Adrenal gland (tissue), 12 donors: Measurements from ENCODE around the gene CDK15. TPM values are rescaled to one million over a fixed set of nuclear protein-coding genes. Genes with fewer than 3 reads are reported as not detected.

Experiments used
- DNase-seq, 7 donors: peaks; one replicate each; pipeline ENCODE4 v3.0.0-alpha.2; 2019 to 2020
- H3K27ac ChIP-seq, 5 donors: fragments of 200-600 bp; sonication (generic) in 4 of 5; 1 replicate in 3 of 5; 2 replicates in 2 of 5; pipeline versions ENCODE4 v1.5.1 to v1.8.0; 2016 to 2020; ENCODE audit warnings: mild to moderate bottlenecking in 1 of 5
- H3K27me3 ChIP-seq: fragments of 200-600 bp; 2 replicates; pipeline ENCODE4 v1.8.0; 2021
- H3K36me3 ChIP-seq, 2 donors: fragments of 200-600 bp; replicated peaks in 1 of 2; 1 replicate in 1 of 2; 2 replicates in 1 of 2; pipeline versions ENCODE4 v1.5.1 to v1.8.0; 2018 to 2022
- H3K4me1 ChIP-seq, 2 donors: fragments of 200-600 bp; replicated peaks in 1 of 2; 1 replicate in 1 of 2; 2 replicates in 1 of 2; pipeline versions ENCODE4 v1.5.1 to v1.8.0; 2018 to 2021
- H3K4me3 ChIP-seq, 4 donors: fragments of 200-600 bp; sonication (generic) in 3 of 4; one replicate each; pipeline ENCODE4 v1.5.1; 2016 to 2018
- H3K9me3 ChIP-seq, 3 donors: fragments of 200-600 bp; sonication (generic) in 1 of 3; replicated peaks in 1 of 3; 1 replicate in 2 of 3; 2 replicates in 1 of 3; pipeline versions ENCODE4 v1.5.1 to v1.8.0; 2016 to 2021
- CTCF ChIP-seq, 6 experiments: fragments of 450-650 bp in 4 of 6; fragments of 200-600 bp in 2 of 6; sonication (generic) in 1 of 6; IDR thresholded peaks; 1 replicate in 5 of 6; 2 replicates in 1 of 6; pipeline versions ENCODE4 v1.5.1 to v1.8.0; 2016 to 2021; ENCODE audit warnings: antibody characterized with exemption in 6 of 6, mild to moderate bottlenecking in 2 of 6, moderate library complexity in 1 of 6
- POLR2A ChIP-seq, 2 donors: fragments of 450-650 bp; IDR thresholded peaks; one replicate each; pipeline ENCODE4 v1.6.1; 2017; ENCODE audit warnings: antibody characterized with exemption in 2 of 2, mild to moderate bottlenecking in 2 of 2, moderate library complexity in 1 of 2
- WGBS, 4 donors: extraction: QIAGEN DNeasy Blood & Tissue Kit in 2 of 4; methylation state at CpG; one replicate each; pipeline versions ENCODE4 v1.1.5 to v1.1.7; 2013 to 2017; 5-methylcytosine and 5-hydroxymethylcytosine counted together
- intact Hi-C, 2 donors: fragments of 100-400 bp; cut with DNase I; formaldehyde crosslinking; loops; one replicate each; pipeline versions ENCODE4 v1.14.1 to v1.15.0; 2022 to 2023
- polyA plus RNA-seq, 3 donors: library from polyadenylated mRNA; stranded (reverse); fragments of 200-250 nt in 2 of 3; fragments of 350-450 nt in 1 of 3; fragmentation: Illumina TruSeq in 1 of 3; extraction: RNeasy Lipid Tissue Mini Kit (QIAGEN cat#74804) in 1 of 3; gene quantifications; one replicate each; pipeline ENCODE4 v1.2.3, GENCODE V29; 2013 to 2014
- total RNA-seq, 9 donors: library from RNA; depleted of rRNA in 4 of 9; stranded (reverse); fragments of >200 nt in 4 of 9; fragments of 120-200 nt in 1 of 9; fragmentation: NEBNext Ultra II Directional in 1 of 9; extraction: Animal tissue kit (Norgen Biotek cat#: 25700) in 1 of 9; gene quantifications; one replicate each; pipeline versions ENCODE4 v1.1.0 to v1.2.4, GENCODE V29; 2013 to 2023
- donor health status: healthy with polysubstance abuse.
- donor health status: Bipolar disorder and iron deficiency.
- donor health status: DM: yes; HTN: yes; CAD: no.
- donor health status: DM: no; HTN: no; CAD: no.
- donor health status: DM: no; HTN: no; CAD: no.
- donor health status: DM: yes; HTN: yes; CAD: no.

CDK15 gene
- total and polyA plus RNA-seq, 12 donors, result 0.06 to 1.2 (median 0.14) TPM; not detected in 1

- no peaks in the 10 kb centered on the region for H3K36me3 ChIP-seq
- TF ChIP-seq POLR2A (IDR thresholded peaks at IDR 0.05) (no peak), CTCF (IDR thresholded peaks at IDR 0.05) (no peak)
- H3K9me3 ChIP-seq, result no peaks in the 10 kb centered on the region
- intact Hi-C loops, result no loop called here
- no peak for DNase-seq
- H3K4me3 ChIP-seq, result no peak overlapping the region
- H3K27me3 ChIP-seq, result no peaks in the 10 kb centered on the region
- no peak overlapping the region for H3K27ac ChIP-seq
- 85 to 94% (median 90%) methylated on average over 5 of the region's 5 CpGs for WGBS, 4 donors
- H3K4me1 ChIP-seq, result no peaks in the 10 kb centered on the region
Observed at GRCh38 chr2:201892516-201892915, 86.2 kb downstream of the CDK15 start.

GRCh38 chr2:201900362-201900761 is 94.0 kb downstream of the CDK15 start:
- WGBS, 4 donors, result 57 to 82% (median 73%) methylated on average over 2 of the region's 2 CpGs
- intact Hi-C loops, result no loop called here
- TF ChIP-seq CTCF (IDR thresholded peaks at IDR 0.05) (no peak), POLR2A (IDR thresholded peaks at IDR 0.05) (no peak)

DNA sequence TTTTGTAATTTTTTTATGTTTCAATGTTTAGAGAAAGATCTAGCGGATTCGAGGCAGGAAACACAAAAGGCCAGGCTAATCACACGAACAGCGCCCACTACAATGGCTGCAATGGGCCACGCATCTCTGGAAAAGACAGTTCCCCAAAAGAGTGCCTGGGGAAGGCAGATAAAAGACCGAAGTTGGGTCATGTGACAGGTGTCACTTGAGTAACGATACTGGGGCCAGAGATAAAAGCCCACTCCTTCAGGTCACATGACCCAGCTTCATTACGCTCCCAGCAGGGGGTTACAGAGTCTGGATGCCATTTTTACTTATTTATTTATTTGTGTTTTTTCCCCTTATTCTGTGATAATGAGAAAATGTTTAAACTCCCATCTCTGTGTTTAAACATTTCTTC is 95.4 kb downstream of the CDK15 start:
- intact Hi-C loops, result no loop called here
- no peak overlapping the region for H3K4me3 ChIP-seq

More at GRCh38 chr2:201900362-201900761, 94.0 kb downstream of the CDK15 start:
- H3K4me1 ChIP-seq, result no peaks in the 10 kb centered on the region
- H3K27me3 ChIP-seq, result no peaks in the 10 kb centered on the region
- DNase-seq, result no peak
- H3K4me3 ChIP-seq, result no peak overlapping the region
- H3K36me3 ChIP-seq, result no peaks in the 10 kb centered on the region
- H3K27ac ChIP-seq, result no peak overlapping the region
- no peaks in the 10 kb centered on the region for H3K9me3 ChIP-seq

GRCh38 chr2:201904538-201905420 is 98.4 kb downstream of the CDK15 start:
- Histone ChIP-seq H3K4me3 (no peak overlapping the region), H3K9me3 (no peaks in the 10 kb centered on the region), H3K4me1 (no peaks in the 10 kb centered on the region), H3K36me3 (no peaks in the 10 kb centered on the region), H3K27me3 (no peaks in the 10 kb centered on the region), H3K27ac (no peak overlapping the region)
- TF ChIP-seq POLR2A (IDR thresholded peaks at IDR 0.05) (no peak), CTCF (IDR thresholded peaks at IDR 0.05) (no peak)
- no peak for DNase-seq
- intact Hi-C loops, result no loop called here
- WGBS, 4 donors, result 53 to 65% (median 64%) methylated on average over 4 to 5 of the region's 5 CpGs

More for the DNA sequence above, 95.4 kb downstream of the CDK15 start:
- DNase-seq, result no peak
- 65 to 73% (median 67%) methylated on average over 8 of the region's 8 CpGs for WGBS, 4 donors
- Histone ChIP-seq H3K4me1 (no peaks in the 10 kb centered on the region), H3K27me3 (no peaks in the 10 kb centered on the region), H3K9me3 (no peaks in the 10 kb centered on the region), H3K27ac (no peak overlapping the region), H3K36me3 (no peaks in the 10 kb centered on the region)
- TF ChIP-seq POLR2A (IDR thresholded peaks at IDR 0.05) (no peak), CTCF (IDR thresholded peaks at IDR 0.05) (no peak)
